ENCODE results near the gene CASTOR1.

Gene CASTOR1

GRCh38 chr22:30284172-30284571, 5.1 kb downstream of the CASTOR1 start:
- DNase-seq = no peak

- DNase-seq = no peak
Measured at GRCh38 chr22:30283342-30283741, 6.0 kb downstream of the CASTOR1 start.

GRCh38 chr22:30282616-30283046, 6.7 kb downstream of the CASTOR1 start:
- DNase-seq = peak in 1 of 14 donors; percentile 13

- no peak for DNase-seq
Measured at GRCh38 chr22:30280505-30280904, 8.8 kb downstream of the CASTOR1 start.

- DNase-seq = no peak
Measured at GRCh38 chr22:30279932-30280331, 9.4 kb downstream of the CASTOR1 start.

- DNase-seq = peak in 4 of 14 donors; percentile 29 to 61 (median 34)
Measured at GRCh38 chr22:30279046-30279788, 10.1 kb downstream of the CASTOR1 start.

- peak in 8 of 14 donors; percentile 10 to 74 (median 26) for DNase-seq
Measured at GRCh38 chr22:30277547-30278344, 11.6 kb downstream of the CASTOR1 start.

GRCh38 chr22:30276039-30276438, 13.3 kb downstream of the CASTOR1 start:
- no peak for DNase-seq

- no peak for DNase-seq
Measured at GRCh38 chr22:30275625-30276024, 13.7 kb downstream of the CASTOR1 start.

- no peak for DNase-seq
Measured at GRCh38 chr22:30274437-30274812, 14.9 kb downstream of the CASTOR1 start.

GRCh38 chr22:30273711-30274436, 15.4 kb downstream of the CASTOR1 start:
- DNase-seq = peak in 1 of 14 donors; percentile 19

GRCh38 chr22:30272781-30273601, 16.3 kb downstream of the CASTOR1 start:
- no peak for DNase-seq

GRCh38 chr22:30270832-30271231, 18.5 kb downstream of the CASTOR1 start:
- peak in 10 of 14 donors; percentile 25 to 77 (median 64) for DNase-seq

GRCh38 chr22:30268331-30268730, 21.0 kb downstream of the CASTOR1 start:
- no peak for DNase-seq

GRCh38 chr22:30267382-30268302, 21.7 kb downstream of the CASTOR1 start:
- no peak for DNase-seq

- DNase-seq = peak in 8 of 14 donors; percentile 9 to 63 (median 36)
Measured at GRCh38 chr22:30266445-30267381, 22.6 kb downstream of the CASTOR1 start, which contains the start of gene OSM. OSM (minus strand) TSS chr22:30266851; CDS start chr22:30266799, 52 bp downstream.

GRCh38 chr22:30265823-30266444, 23.4 kb downstream of the CASTOR1 start:
- DNase-seq = peak in 10 of 14 donors; percentile 14 to 60 (median 28)

GRCh38 chr22:30265131-30265720, 24.1 kb downstream of the CASTOR1 start:
- no peak for DNase-seq

- DNase-seq = no peak
Measured at GRCh38 chr22:30263883-30264282, 25.4 kb downstream of the CASTOR1 start.
